GM19372 (cell line): Measurements from ENCODE around the gene APMAP.
"Not testable (repeated sequence)": the region's sequence is repeated elsewhere in the genome, so short reads cannot be mapped to it uniquely, and the experiment has no call there.

ENCODE experiments used
- ATAC-seq: cut with Tn5 transposase; IDR thresholded peaks from one replicate; pipeline ENCODE4 v1.9.1; 2021; ENCODE audit warnings: mild to moderate bottlenecking, low read depth, moderate library complexity; ENCODE audit not compliant: unreplicated experiment

Gene APMAP

GRCh38 chr20:24955045-24955444, 37.5 kb downstream of the APMAP start:
- ATAC-seq = peak; percentile 82

GRCh38 chr20:24954566-24954965, 38.0 kb downstream of the APMAP start:
- no peak for ATAC-seq

- ATAC-seq = no peak
Measured at GRCh38 chr20:24954151-24954550, 38.4 kb downstream of the APMAP start.

- no peak for ATAC-seq
Measured at GRCh38 chr20:24953621-24954133, 38.9 kb downstream of the APMAP start.

- no peak for ATAC-seq
Measured at GRCh38 chr20:24953209-24953575, 39.4 kb downstream of the APMAP start.

GRCh38 chr20:24952376-24953208, 40.0 kb downstream of the APMAP start:
- ATAC-seq = no peak

- no peak for ATAC-seq
Measured at GRCh38 chr20:24951536-24952083, 40.9 kb downstream of the APMAP start.

- ATAC-seq = no peak
Measured at GRCh38 chr20:24950836-24951525, 41.6 kb downstream of the APMAP start.

GRCh38 chr20:24950128-24950835, 42.3 kb downstream of the APMAP start:
- no peak for ATAC-seq

GRCh38 chr20:24949756-24950127, 42.8 kb downstream of the APMAP start:
- ATAC-seq = no peak

- peak; percentile 79 for ATAC-seq
Measured at GRCh38 chr20:24948939-24949679, 43.4 kb downstream of the APMAP start, which contains the start of gene CST7. Gene CST7, plus strand, starts transcription at chr20:24949269. Its CDS starts 237 bp downstream, at chr20:24949506.

- ATAC-seq = not testable (repeated sequence)
Measured at GRCh38 chr20:24948396-24948938, 44.1 kb downstream of the APMAP start.

- not testable (repeated sequence) for ATAC-seq
Measured at GRCh38 chr20:24946376-24946775, 46.2 kb downstream of the APMAP start.

GRCh38 chr20:24943731-24944130, 48.8 kb downstream of the APMAP start:
- no peak for ATAC-seq

- ATAC-seq = no peak
Measured at GRCh38 chr20:24943196-24943595, 49.4 kb downstream of the APMAP start.

- ATAC-seq = no peak
Measured at GRCh38 chr20:24942679-24943078, 49.9 kb downstream of the APMAP start.

- ATAC-seq = no peak
Measured at GRCh38 chr20:24939036-24939435, 53.5 kb downstream of the APMAP start.

- ATAC-seq = no peak
Measured at GRCh38 chr20:24938498-24938897, 54.1 kb downstream of the APMAP start.

- no peak for ATAC-seq
Measured at GRCh38 chr20:24937579-24937978, 55.0 kb downstream of the APMAP start.
